Hepatocyte (in vitro differentiated cells): ENCODE measurements around the gene KCNJ8. TPM values are rescaled to one million over a fixed set of nuclear protein-coding genes. Genes with fewer than 3 reads are reported as not detected.

Experiments
- DNase-seq: peaks from one replicate; pipeline ENCODE4 v3.0.0-alpha.2; 2016; ENCODE audit warnings: low spot score
- H2AFZ ChIP-seq: fragments of 200-600 bp; sonication (generic); 2 replicates; pipeline ENCODE4 v1.6.0; 2016; ENCODE audit warnings: antibody characterized with exemption, mild to moderate bottlenecking
- H3K27ac ChIP-seq: fragments of 200-600 bp; sonication (generic); 2 replicates; pipeline ENCODE4 v1.5.1; 2016; ENCODE audit warnings: mild to moderate bottlenecking
- H3K27me3 ChIP-seq: fragments of 200-600 bp; sonication (generic); 2 replicates; pipeline ENCODE4 v1.6.1; 2016
- H3K36me3 ChIP-seq: fragments of 200-600 bp; sonication (generic); replicated peaks from 2 replicates; pipeline ENCODE4 v1.5.1; 2016; ENCODE audit warnings: low read depth; ENCODE audit not compliant: insufficient read depth
- H3K4me1 ChIP-seq: fragments of 200-600 bp; sonication (generic); 2 replicates; pipeline ENCODE4 v1.5.1; 2016; ENCODE audit warnings: mild to moderate bottlenecking, moderate library complexity; ENCODE audit not compliant: insufficient read depth
- H3K4me2 ChIP-seq: fragments of 200-600 bp; sonication (generic); 2 replicates; pipeline ENCODE4 v1.6.0; 2016
- H3K4me3 ChIP-seq: fragments of 200-600 bp; sonication (generic); 2 replicates; pipeline ENCODE4 v1.5.1; 2016; ENCODE audit warnings: mild to moderate bottlenecking
- H3K79me2 ChIP-seq: fragments of 200-600 bp; sonication (generic); 2 replicates; pipeline ENCODE4 v1.6.0; 2017; ENCODE audit warnings: mild to moderate bottlenecking
- H3K9me2 ChIP-seq: fragments of 200-600 bp; sonication (generic); replicated peaks from 2 replicates; pipeline ENCODE4 v1.6.0; 2017; ENCODE audit warnings: mild to moderate bottlenecking; ENCODE audit not compliant: insufficient read depth
- H3K9me3 ChIP-seq: fragments of 200-600 bp; sonication (generic); 2 replicates; pipeline ENCODE4 v1.5.1; 2016; ENCODE audit warnings: low read depth, mild to moderate bottlenecking
- H4K20me1 ChIP-seq: fragments of 200-600 bp; sonication (generic); 2 replicates; pipeline ENCODE4 v1.6.0; 2016; ENCODE audit warnings: mild to moderate bottlenecking; ENCODE audit not compliant: insufficient read depth, poor library complexity, severe bottlenecking
- CTCF ChIP-seq: fragments of 200-600 bp; sonication (generic); IDR thresholded peaks from 2 replicates; pipeline ENCODE4 v1.5.1; 2016; ENCODE audit warnings: antibody characterized with exemption, mild to moderate bottlenecking; ENCODE audit not compliant: poor library complexity
- EZH2 ChIP-seq: fragments of 200-600 bp; sonication (generic); IDR thresholded peaks from 2 replicates; pipeline ENCODE4 v1.6.1; 2016; ENCODE audit warnings: antibody characterized with exemption, mild to moderate bottlenecking, borderline replicate concordance
- EZH2phosphoT487 ChIP-seq: fragments of 200-600 bp; sonication (generic); IDR thresholded peaks from one replicate; pipeline ENCODE4 v1.6.1; 2018; ENCODE audit warnings: antibody characterized with exemption, mild to moderate bottlenecking, low read depth, moderate library complexity; ENCODE audit not compliant: unreplicated experiment, severe bottlenecking
- WGBS: methylation state at CpG from one replicate; pipeline ENCODE4 v1.1.6; 2016; ENCODE audit warnings: low lambda C conversion rate; ENCODE audit errors: missing lambda C conversion rate; 5-methylcytosine and 5-hydroxymethylcytosine counted together
- polyA plus RNA-seq: library from polyadenylated mRNA; unstranded; fragments of >200 nt; fragmentation: Nextera tagmentation; extraction: Ambion mirVana; gene quantifications from 2 replicates; pipeline ENCODE4 v1.2.1, GENCODE V29; 2016
- total RNA-seq: library from RNA; depleted of rRNA; stranded (reverse); fragments of >200 nt; gene quantifications from 2 replicates; pipeline ENCODE4 v1.2.3, GENCODE V29; 2014

Gene KCNJ8
- total and polyA plus RNA-seq, 2 experiments from 2014 or later, result 15.8 to 37.3 TPM

- no peaks in the 10 kb centered on the region for H3K27me3 ChIP-seq
- no peak overlapping the region for H3K27ac ChIP-seq
- H4K20me1 ChIP-seq, result no peaks in the 10 kb centered on the region
- no peaks in the 10 kb centered on the region for H3K36me3 ChIP-seq
- H3K4me1 ChIP-seq, result no peaks in the 10 kb centered on the region
- H3K9me2 ChIP-seq, result no peaks in the 10 kb centered on the region
- H3K9me3 ChIP-seq, result no peaks in the 10 kb centered on the region
- H3K4me2 ChIP-seq, result no peak overlapping the region
- DNase-seq, result no peak
- TF ChIP-seq EZH2, result no peak
- TF ChIP-seq EZH2phosphoT487, result no peak
- TF ChIP-seq CTCF, result no peak
- 95% methylated on average over 4 of the region's 4 CpGs for WGBS
- H3K79me2 ChIP-seq, result no peaks in the 10 kb centered on the region
- no peak overlapping the region for H2AFZ ChIP-seq
- no peak overlapping the region for H3K4me3 ChIP-seq
Measured at GRCh38 chr12:21756699-21757098, 17.8 kb downstream of the KCNJ8 start.

GRCh38 chr12:21751517-21751916 is 23.0 kb downstream of the KCNJ8 start:
- TF ChIP-seq CTCF (no peak), EZH2phosphoT487 (no peak), EZH2 (no peak)
- H3K9me2 ChIP-seq, result no peaks in the 10 kb centered on the region
- H3K27me3 ChIP-seq, result no peaks in the 10 kb centered on the region
- WGBS, result 39% methylated on average over 4 of the region's 4 CpGs
- no peak overlapping the region for H2AFZ ChIP-seq
- H4K20me1 ChIP-seq, result no peaks in the 10 kb centered on the region
- H3K9me3 ChIP-seq, result no peaks in the 10 kb centered on the region
- H3K4me2 ChIP-seq, result peak overlapping the region; percentile 27
- H3K27ac ChIP-seq, result no peak overlapping the region
- H3K4me1 ChIP-seq, result no peaks in the 10 kb centered on the region
- peak; percentile 48 for DNase-seq
- H3K79me2 ChIP-seq, result no peaks in the 10 kb centered on the region
- H3K36me3 ChIP-seq, result no peaks in the 10 kb centered on the region
- no peak overlapping the region for H3K4me3 ChIP-seq

- no peak overlapping the region for H2AFZ ChIP-seq
- 83% methylated on average over 6 of the region's 6 CpGs for WGBS
- no peak for DNase-seq
Measured at GRCh38 chr12:21745258-21745657, 29.2 kb downstream of the KCNJ8 start.

More at GRCh38 chr12:21745258-21745657, 29.2 kb downstream of the KCNJ8 start:
- H3K4me1 ChIP-seq, result no peaks in the 10 kb centered on the region
- no peaks in the 10 kb centered on the region for H3K36me3 ChIP-seq
- H3K4me3 ChIP-seq, result no peak overlapping the region
- H3K27ac ChIP-seq, result no peak overlapping the region
- no peaks in the 10 kb centered on the region for H3K9me3 ChIP-seq
- H3K9me2 ChIP-seq, result no peaks in the 10 kb centered on the region
- H3K79me2 ChIP-seq, result no peaks in the 10 kb centered on the region
- H3K27me3 ChIP-seq, result no peaks in the 10 kb centered on the region
- no peak overlapping the region for H3K4me2 ChIP-seq
- TF ChIP-seq CTCF (no peak), EZH2 (no peak), EZH2phosphoT487 (no peak)
- no peaks in the 10 kb centered on the region for H4K20me1 ChIP-seq
